Caco-2 (cell line): Measurements from ENCODE around the gene TBX10. TPM values are rescaled to one million over a fixed set of nuclear protein-coding genes. Genes with fewer than 3 reads are reported as not detected.

Source experiments
- BruUV-seq: library from RNA; stranded (reverse); fragments of 400-500 nt; replicated peaks from 2 replicates; lab custom pipeline; 2021; lab: Mats Ljungman, UMichigan
- CTCF ChIA-PET: fragments of 300-600 bp; sonication (Branson Sonifier 250); formaldehyde crosslinking; loops from one replicate; lab custom pipeline; 2022; ENCODE audit warnings: antibody characterized with exemption; lab: Charles Lee
- POLR2A ChIA-PET: fragments of 300-600 bp; sonication (Branson Sonifier 250); formaldehyde crosslinking; loops from one replicate; lab custom pipeline; 2022; ENCODE audit warnings: antibody characterized with exemption; lab: Charles Lee
- DNase-seq, 2 experiments: peaks; one replicate each; pipeline versions ENCODE4 v3.0.0 to v3.0.0-alpha.2; 2020 to 2022
- H3K27me3 ChIP-seq: replicated peaks from 2 replicates; pipeline ENCODE4 v1.6.0; 2011; ENCODE audit warnings: low read length; ENCODE audit not compliant: control insufficient read depth, insufficient read depth
- H3K36me3 ChIP-seq: 2 replicates; pipeline ENCODE4 v1.5.1; 2011; ENCODE audit warnings: low read length; ENCODE audit not compliant: control insufficient read depth, insufficient read depth
- H3K4me1 ChIP-seq: fragments of 250-450 bp; sonication (Bioruptor Pico); 2 replicates; pipeline ENCODE4 v1.5.1; 2020; ENCODE audit warnings: mild to moderate bottlenecking
- H3K4me3 ChIP-seq: 2 replicates; pipeline ENCODE4 v1.5.1; 2011; ENCODE audit warnings: low read depth, mild to moderate bottlenecking, control low read depth, low read length
- H3K9me3 ChIP-seq: fragments of 250-450 bp; sonication (Bioruptor Pico); 2 replicates; pipeline ENCODE4 v1.5.1; 2020; ENCODE audit warnings: mild to moderate bottlenecking, moderate library complexity
- H3K27ac Mint-ChIP-seq: one replicate; pipeline ENCODE4 v1.8.0; 2022; ENCODE audit warnings: mixed read lengths; ENCODE audit not compliant: unreplicated experiment
- H3K27me3 Mint-ChIP-seq: one replicate; pipeline ENCODE4 v1.8.0; 2022; ENCODE audit warnings: mixed read lengths; ENCODE audit not compliant: insufficient read depth, unreplicated experiment
- H3K36me3 Mint-ChIP-seq: one replicate; pipeline ENCODE4 v1.8.0; 2022; ENCODE audit warnings: mild to moderate bottlenecking, mixed read lengths; ENCODE audit not compliant: insufficient read depth, unreplicated experiment
- H3K4me1 Mint-ChIP-seq: one replicate; pipeline ENCODE4 v1.8.0; 2022; ENCODE audit warnings: low read depth, mixed read lengths; ENCODE audit not compliant: unreplicated experiment
- H3K4me3 Mint-ChIP-seq: one replicate; pipeline ENCODE4 v1.8.0; 2022; ENCODE audit warnings: mild to moderate bottlenecking, moderate library complexity, mixed read lengths; ENCODE audit not compliant: unreplicated experiment
- H3K9me3 Mint-ChIP-seq: one replicate; pipeline ENCODE4 v1.8.0; 2022; ENCODE audit warnings: mixed read lengths; ENCODE audit not compliant: unreplicated experiment
- CTCF ChIP-seq, 2 experiments: fragments of 200-600 bp in 1 of 2; IDR thresholded peaks; 1 replicate in 1 of 2; 2 replicates in 1 of 2; pipeline versions ENCODE4 v1.5.1 to v1.8.0; 2011 to 2022; ENCODE audit warnings: antibody characterized with exemption in 1 of 2, control low read depth in 1 of 2, inconsistent platforms in 1 of 2, low read depth in 1 of 2, low read length in 1 of 2, mild to moderate bottlenecking in 1 of 2, moderate library complexity in 1 of 2; ENCODE audit not compliant: insufficient read depth in 1 of 2, severe bottlenecking in 1 of 2, unreplicated experiment in 1 of 2
- intact Hi-C: fragments of 100-400 bp; cut with micrococcal nuclease; formaldehyde crosslinking; loops from one replicate; pipeline ENCODE4 v1.10.0; 2022; ENCODE audit not compliant: unreplicated experiment
- total RNA-seq: library from RNA; stranded (reverse); gene quantifications from 2 replicates; pipeline ENCODE4 v1.2.3, GENCODE V29; 2022

Gene TBX10
- total RNA-seq, 1 experiment from 2014 or later, result not detected

DNA sequence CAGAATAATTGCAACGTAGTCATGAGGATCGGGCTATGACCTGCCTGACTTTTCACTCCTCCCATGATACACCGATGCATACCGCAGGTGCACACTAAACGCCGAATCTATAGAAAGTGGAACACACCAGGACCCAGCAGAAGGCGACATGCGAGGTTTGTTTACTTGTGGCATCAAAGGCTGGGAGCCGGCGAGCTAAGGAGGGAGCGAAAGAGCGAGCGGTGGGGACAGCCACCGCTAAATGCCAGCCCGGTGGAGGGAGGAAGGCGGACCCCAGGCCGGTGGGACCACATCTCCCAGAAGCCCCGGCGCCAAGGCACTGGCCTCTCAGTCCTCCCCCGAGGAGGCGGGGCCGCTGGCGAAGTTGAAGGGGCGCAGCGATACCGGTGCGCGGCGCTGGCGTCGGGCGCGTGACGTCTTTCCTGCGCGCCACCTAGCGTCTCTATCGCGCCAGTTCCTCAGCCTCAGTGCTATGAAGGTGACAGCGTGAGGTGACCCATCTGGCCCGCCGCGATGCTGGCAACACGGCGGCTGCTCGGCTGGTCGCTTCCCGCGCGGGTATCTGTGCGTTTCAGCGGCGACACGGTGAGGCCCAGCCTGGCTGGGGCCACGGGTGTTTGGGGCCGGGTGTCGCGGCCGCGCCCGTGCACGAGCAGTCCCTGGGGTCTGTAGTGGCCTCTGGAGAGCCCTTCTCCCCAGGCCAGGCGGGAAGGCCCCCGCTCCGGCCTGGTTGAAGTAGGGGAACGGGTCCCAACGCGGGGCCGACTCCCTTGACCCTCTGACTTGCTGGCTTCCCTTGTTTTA is 32.9 kb downstream of the TBX10 start, which contains the start of gene NDUFV1:
NDUFV1 (plus strand) TSS at position 445 of the 804 bp plus-strand sequence; CDS start at position 514, 69 bp downstream.
- peak; percentile 98 to 100 for DNase-seq
- Histone ChIP-seq H3K27me3 (no peaks in the 10 kb centered on the region), H3K36me3 (peaks cover 8% of the 10 kb centered on the region), H3K4me3 (peak within 1 kb of the TSS; percentile 80), H3K4me1 (peaks cover 10% of the 10 kb centered on the region; the same call in 1 of the 2 replicates), H3K9me3 (peaks cover 8% of the 10 kb centered on the region)
- intact Hi-C loops, result loop anchor here (1.0 kb wide), 3 partner anchors 23 to 98 kb away; partner anchors contain the start of genes CDK2AP2 and GSTP1
- Mint-ChIP-seq H3K36me3 (peaks cover 35% of the 10 kb centered on the region), H3K4me1 (no peaks in the 10 kb centered on the region), H3K27me3 (no peaks in the 10 kb centered on the region), H3K9me3 (peaks cover 10% of the 10 kb centered on the region), H3K4me3 (peak within 1 kb of the TSS; percentile 82), H3K27ac (peak within 1 kb of the TSS; percentile 91)
- peak; percentile 86 to 88 for TF ChIP-seq CTCF (IDR thresholded peaks at IDR 0.05; ENCODE audit: insufficient read depth in 1 of 2, low read depth in 1 of 2, low read length in 1 of 2, severe bottlenecking in 1 of 2, unreplicated experiment in 1 of 2)
- POLR2A ChIA-PET, result no interaction called here
- no TSS peak for BruUV-seq
- CTCF ChIA-PET, result no interaction called here

GRCh38 chr11:67606093-67606491 is 33.5 kb downstream of the TBX10 start:
- H3K4me3 Mint-ChIP-seq, result peak overlapping the region; percentile 82
- Histone ChIP-seq H3K9me3 (peaks cover 8% of the 10 kb centered on the region), H3K4me1 (peaks cover 10% of the 10 kb centered on the region; the same call in 1 of the 2 replicates), H3K27me3 (no peaks in the 10 kb centered on the region), H3K36me3 (peaks cover 6% of the 10 kb centered on the region), H3K4me3 (peak overlapping the region; percentile 80)
- H3K4me1 Mint-ChIP-seq, result no peaks in the 10 kb centered on the region
- TF ChIP-seq CTCF (IDR thresholded peaks at IDR 0.05; ENCODE audit: insufficient read depth in 1 of 2, low read depth in 1 of 2, low read length in 1 of 2, severe bottlenecking in 1 of 2, unreplicated experiment in 1 of 2), result peak in 1 of 2 experiments; percentile 8
- CTCF ChIA-PET, result interaction anchor here (1.1 kb wide), 1 partner anchor 33 kb away, joined by 3 read pairs; no protein-coding TSS in a partner anchor
- peaks cover 29% of the 10 kb centered on the region for H3K36me3 Mint-ChIP-seq
- no peak for DNase-seq
- no peaks in the 10 kb centered on the region for H3K27me3 Mint-ChIP-seq
- H3K9me3 Mint-ChIP-seq, result peaks cover 10% of the 10 kb centered on the region
- POLR2A ChIA-PET, result no interaction called here
- peak overlapping the region; percentile 91 for H3K27ac Mint-ChIP-seq
- intact Hi-C loops, result loop anchor here (1.0 kb wide), 3 partner anchors 23 to 98 kb away; partner anchors contain the start of genes CDK2AP2 and GSTP1
- no TSS peak for BruUV-seq

GRCh38 chr11:67605231-67606011 is 34.1 kb downstream of the TBX10 start:
- no peak for TF ChIP-seq CTCF (IDR thresholded peaks at IDR 0.05; ENCODE audit: insufficient read depth in 1 of 2, low read depth in 1 of 2, low read length in 1 of 2, severe bottlenecking in 1 of 2, unreplicated experiment in 1 of 2)
- H3K4me1 Mint-ChIP-seq, result no peaks in the 10 kb centered on the region
- H3K9me3 ChIP-seq, result peaks cover 8% of the 10 kb centered on the region
- BruUV-seq, result no TSS peak
- H3K4me3 ChIP-seq, result no peak overlapping the region
- H3K4me3 Mint-ChIP-seq, result peak overlapping the region; percentile 82
- ChIA-PET POLR2A (no interaction called here), CTCF (interaction anchor here (1.1 kb wide), 1 partner anchor 32 kb away, joined by 3 read pairs; no protein-coding TSS in a partner anchor)
- peaks cover 23% of the 10 kb centered on the region for H3K36me3 Mint-ChIP-seq
- H3K27me3 ChIP-seq, result no peaks in the 10 kb centered on the region; the same call in 1 of the 2 replicates
- H3K4me1 ChIP-seq, result peaks cover 10% of the 10 kb centered on the region; the same call in 1 of the 2 replicates
- intact Hi-C loops, result loop anchor here (1.0 kb wide), 3 partner anchors 22 to 97 kb away; partner anchors contain the start of genes CDK2AP2 and GSTP1
- no peak for DNase-seq
- H3K36me3 ChIP-seq, result peaks cover 6% of the 10 kb centered on the region
- H3K9me3 Mint-ChIP-seq, result peaks cover 10% of the 10 kb centered on the region
- no peaks in the 10 kb centered on the region for H3K27me3 Mint-ChIP-seq
- H3K27ac Mint-ChIP-seq, result no peak overlapping the region
